HG02938 (cell line): Measurements from ENCODE around the gene TMEM125.

Experiments used
- ATAC-seq: cut with Tn5 transposase; IDR thresholded peaks from one replicate; pipeline ENCODE4 v1.9.1; 2021; ENCODE audit warnings: mild to moderate bottlenecking, moderate library complexity; ENCODE audit not compliant: unreplicated experiment

Gene TMEM125

DNA sequence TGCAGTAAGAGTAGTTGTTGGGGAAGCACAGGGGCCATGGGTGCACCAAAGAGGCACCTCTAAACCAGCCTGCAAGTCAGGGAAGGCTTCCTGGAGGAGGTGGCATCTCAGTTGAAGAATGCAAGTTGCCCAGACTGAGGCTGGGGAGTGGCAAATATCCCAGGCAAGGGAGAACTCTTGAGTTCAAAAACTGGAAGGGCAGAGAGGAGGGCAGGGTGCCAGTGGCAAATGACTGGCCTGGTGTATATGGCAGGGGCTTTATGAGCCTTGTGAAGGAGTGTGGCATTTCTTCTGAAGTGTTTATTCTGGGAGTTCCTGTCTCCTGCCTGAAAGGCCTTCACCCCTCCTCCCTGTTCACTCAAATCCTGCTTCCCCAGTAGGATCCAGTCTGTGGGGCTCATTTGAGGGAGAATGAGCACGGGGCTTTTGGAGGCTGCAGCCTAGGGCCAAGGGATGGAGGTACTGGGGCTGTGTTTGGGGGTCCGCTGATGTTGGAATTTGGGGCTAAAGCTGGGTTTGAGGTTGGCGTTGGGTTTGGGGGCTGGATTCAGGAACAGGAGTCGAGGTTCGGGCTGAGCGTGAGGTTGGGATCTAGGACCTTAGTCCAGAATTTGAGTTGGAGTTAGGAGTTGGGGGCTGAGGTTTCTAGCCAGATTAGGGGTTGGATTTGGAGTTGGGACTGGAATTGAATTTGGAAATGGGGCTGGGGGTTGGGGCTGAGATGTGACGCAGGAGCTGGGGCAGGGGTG, at the start of gene TMEM125:
TSS of gene TMEM125 (plus strand) at position 357 of the 749 bp plus-strand sequence. CDS start 2,740 bp downstream, outside the sequence.
- no peak for ATAC-seq

DNA sequence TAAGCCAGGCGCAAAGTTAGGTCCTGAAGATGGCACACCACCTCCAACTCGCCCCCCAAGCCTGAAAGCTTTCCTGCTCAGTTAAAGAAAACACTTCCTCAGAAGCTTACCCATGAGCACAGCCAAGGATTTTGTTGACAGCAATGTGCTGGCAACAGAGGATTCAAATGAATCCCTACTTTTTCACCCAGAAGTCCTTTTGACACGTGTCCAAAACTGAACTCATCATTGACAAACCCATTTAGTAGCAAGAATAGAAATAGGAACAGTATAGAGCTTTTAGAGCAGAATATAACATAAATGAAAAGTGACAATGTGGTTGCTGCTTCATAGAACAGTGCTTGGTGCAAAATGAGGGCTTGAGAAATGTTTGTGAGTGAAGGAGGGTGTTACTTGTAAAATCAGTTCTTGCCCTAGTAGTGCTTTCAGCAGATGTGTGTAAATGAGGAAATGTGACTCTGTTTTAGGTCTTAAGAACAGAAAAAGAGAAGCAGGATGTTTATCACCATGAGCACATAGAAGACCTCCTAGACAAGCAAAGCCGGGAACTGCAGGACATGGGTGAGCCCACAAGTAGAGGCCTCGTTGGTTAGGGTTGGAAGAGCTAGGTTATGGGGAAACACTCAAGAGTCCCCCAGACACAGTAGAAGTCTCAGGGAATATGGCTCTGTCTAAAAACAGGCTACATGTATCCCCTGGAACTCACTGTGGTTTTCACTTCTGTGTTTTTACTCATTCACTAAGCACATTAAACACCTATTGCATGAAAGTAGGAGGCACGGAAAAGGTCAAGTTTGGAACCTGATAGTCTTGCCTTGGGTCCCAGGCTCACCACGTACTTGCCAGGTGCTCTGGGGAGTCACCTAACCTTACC, 48.6 kb upstream of the TMEM125 start:
- ATAC-seq, result peak; percentile 62

DNA sequence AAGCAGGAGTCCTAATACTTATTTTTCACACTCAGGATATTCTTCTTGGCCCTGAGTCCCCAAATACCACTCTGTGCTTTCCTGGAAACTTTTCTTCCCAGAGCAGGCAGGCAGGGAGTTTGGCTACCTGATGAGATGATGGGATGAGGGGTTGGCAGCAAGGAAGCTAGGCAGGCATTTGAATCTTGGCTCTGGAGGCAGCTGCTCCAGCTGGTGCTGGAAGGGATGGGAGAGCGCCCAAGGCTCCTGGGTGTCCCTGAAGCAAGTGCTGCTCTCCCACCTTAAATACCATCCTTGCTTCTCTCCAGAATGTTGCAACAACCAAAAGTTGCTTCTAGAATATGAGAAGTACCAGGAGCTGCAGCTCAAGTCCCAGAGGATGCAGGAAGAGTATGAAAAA, 48.0 kb upstream of the TMEM125 start:
- ATAC-seq, result no peak

- no peak for ATAC-seq
Measured at GRCh38 chr1:43222879-43223278, 46.9 kb upstream of the TMEM125 start.

DNA sequence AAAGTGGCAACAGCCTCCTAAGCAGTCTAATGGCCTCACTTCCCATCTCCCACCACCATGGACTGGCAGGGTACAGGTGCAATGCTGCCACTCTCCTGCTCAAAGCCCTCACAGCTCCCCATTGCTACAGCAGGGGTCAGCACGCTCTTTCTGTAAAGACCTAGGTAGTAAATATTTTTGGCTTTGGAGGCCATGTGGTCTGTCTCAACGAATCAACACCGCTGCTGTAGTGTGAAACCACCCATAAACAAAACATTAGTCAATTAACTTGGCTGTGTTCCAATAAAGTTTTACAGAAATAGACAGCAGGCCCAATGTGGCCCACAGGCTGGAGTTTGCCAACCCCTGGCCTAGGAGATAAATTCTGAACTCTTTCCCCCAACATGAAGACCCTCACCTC, 44.6 kb upstream of the TMEM125 start:
- ATAC-seq, result no peak

GRCh38 chr1:43227143-43227764, 42.5 kb upstream of the TMEM125 start:
- no peak for ATAC-seq

GRCh38 chr1:43229826-43230780, 39.7 kb upstream of the TMEM125 start:
- ATAC-seq, result no peak

DNA sequence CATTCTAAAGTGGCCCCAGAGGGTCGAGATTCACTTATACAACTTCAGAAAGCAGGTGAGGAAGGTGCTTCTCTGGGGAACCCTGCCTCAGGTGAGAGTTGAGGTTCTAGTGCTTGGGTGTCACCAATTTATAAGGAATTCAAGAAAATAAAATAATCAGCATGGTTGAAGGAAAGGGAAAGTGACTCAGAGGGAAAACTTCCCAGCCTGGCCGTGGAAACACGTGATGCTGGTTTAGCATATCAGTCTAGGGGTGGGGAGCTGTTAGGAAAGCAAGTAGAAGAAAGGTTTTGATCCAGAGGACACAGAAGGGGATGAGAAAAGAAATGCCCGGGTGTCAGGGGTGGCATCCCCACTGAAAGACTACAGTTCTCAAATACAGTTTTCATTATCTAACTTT, 37.7 kb upstream of the TMEM125 start:
- ATAC-seq, result no peak

- ATAC-seq, result no peak
Measured at GRCh38 chr1:43232482-43232881, 37.3 kb upstream of the TMEM125 start.

GRCh38 chr1:43233631-43234030, 36.2 kb upstream of the TMEM125 start:
- ATAC-seq, result no peak

- ATAC-seq, result no peak
Measured at GRCh38 chr1:43234267-43234666, 35.5 kb upstream of the TMEM125 start.

DNA sequence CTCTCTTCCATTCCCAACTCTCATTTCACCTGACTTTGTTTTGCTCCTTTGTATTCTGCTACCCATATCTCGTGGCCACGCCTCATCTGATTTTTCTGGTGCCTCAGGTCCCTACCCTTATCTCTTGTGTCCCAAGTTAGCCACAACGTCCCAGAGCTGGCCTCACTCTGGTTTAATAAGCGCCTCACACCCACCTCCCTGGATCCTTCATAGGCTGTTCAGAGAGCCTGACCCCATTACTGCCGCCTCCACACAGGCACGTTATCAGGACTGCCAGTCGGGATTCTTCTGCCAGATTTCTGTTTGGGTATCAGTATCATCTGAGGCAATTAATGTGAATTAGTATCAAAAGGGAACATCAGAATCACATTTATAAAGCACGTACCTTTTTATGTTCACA, 34.7 kb upstream of the TMEM125 start:
- ATAC-seq, result no peak

- ATAC-seq, result no peak
Measured at GRCh38 chr1:43235451-43236121, 34.2 kb upstream of the TMEM125 start.

- no peak for ATAC-seq
Measured at GRCh38 chr1:43237121-43237520, 32.7 kb upstream of the TMEM125 start.

- no peak for ATAC-seq
Measured at GRCh38 chr1:43238085-43238484, 31.7 kb upstream of the TMEM125 start.

DNA sequence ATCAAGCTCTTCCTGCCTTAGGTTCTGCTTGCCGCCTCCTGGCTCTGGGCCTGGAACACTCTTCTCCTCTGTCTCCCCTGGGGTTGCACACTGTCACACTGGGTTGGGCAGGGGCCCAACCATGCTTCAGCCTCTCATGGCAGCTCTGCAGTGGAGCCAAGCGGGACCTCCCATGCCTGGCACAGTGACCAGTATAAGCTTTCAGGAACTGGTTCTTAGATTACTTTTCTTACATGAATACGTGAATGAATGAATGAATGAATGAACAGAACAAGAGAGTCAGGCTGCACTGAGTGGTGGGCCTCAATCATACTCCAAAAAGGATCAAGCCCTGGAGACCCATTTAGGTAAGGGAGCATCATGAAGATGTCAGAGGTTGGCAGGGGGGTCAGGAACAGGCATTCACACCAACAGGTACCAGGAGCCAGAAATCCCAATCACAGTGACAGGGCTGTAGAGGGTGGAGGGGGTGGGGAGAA, 30.8 kb upstream of the TMEM125 start:
- ATAC-seq, result peak; percentile 19

- ATAC-seq, result peak; percentile 80
Measured at GRCh38 chr1:43239484-43239883, 30.3 kb upstream of the TMEM125 start.

- ATAC-seq, result no peak
Measured at GRCh38 chr1:43241413-43241836, 28.4 kb upstream of the TMEM125 start.

- ATAC-seq, result no peak
Measured at GRCh38 chr1:43243299-43243698, 26.5 kb upstream of the TMEM125 start.
